ENCODE data around the gene MTR.

MTR gene

DNA sequence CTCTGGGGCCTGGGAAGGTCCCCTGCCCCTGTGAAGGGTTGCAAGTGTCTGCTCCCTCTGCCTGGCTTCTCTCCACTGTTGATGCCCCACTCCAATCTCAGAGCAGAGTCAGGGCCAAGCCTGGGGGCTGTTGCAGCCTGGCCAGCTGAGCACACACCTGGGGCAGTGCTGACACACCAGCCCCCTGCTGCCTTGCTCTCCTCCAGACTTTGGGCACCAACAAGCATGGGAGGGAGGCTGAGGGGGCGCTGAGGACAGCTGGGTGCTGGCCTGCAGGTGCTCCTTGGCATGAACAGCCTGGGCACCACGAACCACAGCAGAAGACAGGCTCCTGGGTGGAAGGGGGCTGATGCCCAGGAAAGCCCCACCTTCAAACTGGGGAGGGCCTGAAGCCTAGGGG is 9.6 kb upstream of the MTR start:
- no peak overlapping the region for H3K9ac ChIP-seq (ENCODE audit: low read length)
- no peak overlapping the region for H3K27ac ChIP-seq (ENCODE audit: low read length)
- no peaks in the 10 kb centered on the region for H3K36me3 ChIP-seq (ENCODE audit: control insufficient read depth, low read depth, low read length)
- no peak overlapping the region for H3K4me3 ChIP-seq (ENCODE audit: low read length)
- H3K4me1 ChIP-seq (ENCODE audit: control insufficient read depth, low read depth, low read length), result no peaks in the 10 kb centered on the region
- no peaks in the 10 kb centered on the region for H3K27me3 ChIP-seq (ENCODE audit: control insufficient read depth, insufficient read depth, low read length)
- H3K9me3 ChIP-seq (ENCODE audit: control insufficient read depth, low read depth, low read length), result no peaks in the 10 kb centered on the region

DNA sequence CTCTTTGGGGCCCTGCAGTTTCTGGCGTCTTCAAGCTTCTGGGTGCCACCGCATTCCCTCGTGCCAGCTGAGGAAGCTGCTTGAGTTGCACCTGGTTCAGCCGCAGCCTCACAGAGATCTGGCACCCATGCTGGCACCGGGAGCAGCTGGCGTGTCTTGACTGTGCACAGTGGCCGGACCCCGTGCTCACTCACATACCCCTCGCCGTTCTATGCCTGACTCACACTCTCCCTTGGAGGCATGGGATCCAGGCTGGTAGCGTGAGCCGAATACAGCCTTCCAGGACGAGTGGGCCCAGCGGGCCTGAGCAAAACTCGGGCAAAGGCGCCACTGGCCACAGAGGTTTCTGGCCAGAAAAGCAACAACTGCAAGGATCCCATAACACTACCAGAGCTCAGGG is 8.6 kb upstream of the MTR start:
- H3K36me3 ChIP-seq (ENCODE audit: control insufficient read depth, low read depth, low read length), result no peaks in the 10 kb centered on the region
- no peaks in the 10 kb centered on the region for H3K4me1 ChIP-seq (ENCODE audit: control insufficient read depth, low read depth, low read length)
- no peak overlapping the region for H3K27ac ChIP-seq (ENCODE audit: low read length)
- H3K4me3 ChIP-seq (ENCODE audit: low read length), result no peak overlapping the region
- H3K27me3 ChIP-seq (ENCODE audit: control insufficient read depth, insufficient read depth, low read length), result peaks cover 4% of the 10 kb centered on the region
- H3K9me3 ChIP-seq (ENCODE audit: control insufficient read depth, low read depth, low read length), result no peaks in the 10 kb centered on the region
- H3K9ac ChIP-seq (ENCODE audit: low read length), result no peak overlapping the region

DNA sequence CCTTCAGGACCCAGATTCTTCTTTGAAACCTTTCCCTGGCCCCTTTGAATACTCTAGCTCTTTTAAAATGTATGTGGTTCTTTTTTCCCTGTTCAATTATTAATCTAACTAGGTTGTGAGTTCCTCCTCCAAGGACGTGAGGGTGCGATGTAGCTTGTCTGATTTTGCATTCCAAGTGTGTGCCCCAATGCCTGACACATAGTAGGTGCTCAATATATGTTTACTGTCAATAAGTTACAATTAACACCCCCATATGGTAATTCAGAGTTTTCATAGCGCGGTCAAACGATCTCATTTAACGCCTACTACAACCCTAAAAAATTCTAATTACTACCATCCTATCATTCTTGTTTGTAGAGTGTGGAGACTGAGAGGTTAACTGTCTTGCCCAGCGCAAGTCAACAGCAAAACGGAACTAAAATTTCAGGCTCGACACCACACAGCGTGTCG is 482 bp upstream of the MTR start:
- H3K27ac ChIP-seq (ENCODE audit: low read length), result no peak overlapping the region

DNA sequence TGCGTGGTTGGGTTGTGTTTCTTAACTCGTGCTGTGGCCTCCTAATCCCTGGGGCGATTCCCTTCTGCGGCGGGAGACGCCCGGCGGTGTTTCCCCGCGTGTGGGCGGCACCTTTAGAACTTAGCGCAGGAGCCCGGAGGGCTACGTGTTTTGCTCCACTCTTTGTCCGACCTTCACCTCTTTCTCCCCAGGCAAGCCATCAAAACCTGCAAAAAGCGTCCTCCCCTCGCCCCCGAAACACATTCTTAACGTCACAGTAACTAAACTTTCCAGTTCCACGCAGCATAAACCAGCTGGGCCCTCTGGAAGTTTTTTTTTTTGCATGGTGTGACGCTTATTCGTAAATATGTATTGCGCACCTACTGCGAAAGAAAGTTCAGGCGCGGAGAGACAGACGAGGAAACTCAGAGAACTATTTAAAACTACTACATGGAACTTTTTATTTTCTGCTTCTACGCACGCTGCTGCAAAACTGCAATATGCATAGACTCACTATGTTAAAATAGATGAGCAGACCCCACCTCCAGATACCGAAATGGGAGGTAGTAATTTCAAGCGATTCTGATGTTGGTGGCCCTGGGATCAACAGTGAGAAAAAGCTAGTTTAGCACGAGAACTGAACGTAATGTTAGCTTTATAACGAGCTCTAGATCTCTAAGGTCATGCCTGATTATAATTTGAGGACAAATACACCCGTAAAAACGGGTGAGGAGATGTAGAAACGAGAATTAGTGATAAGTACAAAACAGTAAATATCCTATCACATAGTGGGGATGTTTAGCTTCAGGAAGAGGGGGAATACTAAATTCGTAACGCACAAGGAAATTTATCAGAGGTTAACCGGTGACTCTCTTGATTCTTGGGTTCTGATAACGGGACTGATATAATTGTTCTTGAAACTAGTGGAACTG is 920 bp downstream of the MTR start:
- H3K4me1 ChIP-seq (ENCODE audit: control insufficient read depth, low read depth, low read length), result peaks cover 8% of the 10 kb centered on the region
- H3K36me3 ChIP-seq (ENCODE audit: control insufficient read depth, low read depth, low read length), result no peaks in the 10 kb centered on the region
- peak overlapping the region; percentile 72 for H3K9ac ChIP-seq (ENCODE audit: low read length)
- peak overlapping the region; percentile 95 for H3K4me3 ChIP-seq (ENCODE audit: low read length)
- no peaks in the 10 kb centered on the region for H3K9me3 ChIP-seq (ENCODE audit: control insufficient read depth, low read depth, low read length)
- H3K27ac ChIP-seq (ENCODE audit: low read length), result no peak overlapping the region
- peaks cover 21% of the 10 kb centered on the region for H3K27me3 ChIP-seq (ENCODE audit: control insufficient read depth, insufficient read depth, low read length)

More for the DNA sequence above, 482 bp upstream of the MTR start:
- H3K4me3 ChIP-seq (ENCODE audit: low read length), result peak overlapping the region; percentile 95
- no peaks in the 10 kb centered on the region for H3K9me3 ChIP-seq (ENCODE audit: control insufficient read depth, low read depth, low read length)
- H3K4me1 ChIP-seq (ENCODE audit: control insufficient read depth, low read depth, low read length), result peaks cover 8% of the 10 kb centered on the region
- H3K9ac ChIP-seq (ENCODE audit: low read length), result peak overlapping the region; percentile 72
- H3K36me3 ChIP-seq (ENCODE audit: control insufficient read depth, low read depth, low read length), result no peaks in the 10 kb centered on the region
- peaks cover 21% of the 10 kb centered on the region for H3K27me3 ChIP-seq (ENCODE audit: control insufficient read depth, insufficient read depth, low read length)

DNA sequence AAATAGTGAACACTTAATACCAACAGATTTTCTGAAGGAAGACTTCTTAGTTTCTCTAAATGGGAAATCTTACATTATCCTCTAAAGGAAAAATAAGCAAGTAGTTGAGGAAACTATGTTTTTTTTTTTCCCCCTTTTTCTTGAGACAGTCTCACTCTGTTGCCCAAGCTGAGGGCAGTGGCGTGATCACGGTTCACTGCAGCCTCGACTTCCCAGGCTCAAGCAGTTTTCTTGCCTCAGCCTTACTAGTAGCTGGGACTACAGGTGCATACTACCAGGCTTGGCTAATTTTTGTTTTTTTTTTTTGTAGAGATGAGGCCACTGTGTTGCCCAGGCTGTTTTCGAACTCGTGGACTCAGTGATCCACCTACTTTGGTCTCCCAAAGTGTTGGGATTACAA is 3.9 kb downstream of the MTR start:
- Histone ChIP-seq H3K4me3 (ENCODE audit: low read length) (no peak overlapping the region), H3K9ac (ENCODE audit: low read length) (no peak overlapping the region), H3K27ac (ENCODE audit: low read length) (no peak overlapping the region), H3K36me3 (ENCODE audit: control insufficient read depth, low read depth, low read length) (peaks cover 6% of the 10 kb centered on the region), H3K4me1 (ENCODE audit: control insufficient read depth, low read depth, low read length) (peaks cover 8% of the 10 kb centered on the region), H3K9me3 (ENCODE audit: control insufficient read depth, low read depth, low read length) (no peaks in the 10 kb centered on the region), H3K27me3 (ENCODE audit: control insufficient read depth, insufficient read depth, low read length) (peaks cover 9% of the 10 kb centered on the region)

DNA sequence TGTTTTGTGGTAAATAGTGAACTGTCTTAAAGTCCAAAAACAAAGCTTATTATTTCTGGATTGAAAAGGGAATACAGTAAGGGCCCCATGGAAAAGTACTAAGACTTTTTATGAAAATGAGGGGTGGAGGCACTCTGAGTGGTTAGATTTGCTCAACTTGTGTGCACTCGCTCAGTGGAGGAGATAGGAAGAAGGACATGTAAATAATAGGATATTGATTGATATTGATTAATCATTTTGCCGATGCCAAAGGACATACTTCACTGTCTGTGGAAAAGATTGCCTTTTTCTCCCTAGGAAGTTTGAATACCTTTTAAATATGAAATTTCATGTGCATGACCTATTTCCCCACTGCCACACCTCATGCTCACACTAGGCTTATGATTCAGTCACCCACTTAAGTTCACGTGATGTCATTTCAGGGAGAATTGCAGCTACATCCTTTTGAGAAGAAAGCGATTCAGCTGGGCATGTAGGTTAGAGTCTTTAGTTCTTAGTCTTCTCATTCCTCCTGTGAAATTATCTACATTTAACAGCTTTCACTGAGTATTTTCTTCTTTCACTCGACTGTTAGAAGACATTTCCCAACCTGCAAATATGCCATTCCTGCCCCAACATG is 5.0 kb downstream of the MTR start:
- no peaks in the 10 kb centered on the region for H3K9me3 ChIP-seq (ENCODE audit: control insufficient read depth, low read depth, low read length)

DNA sequence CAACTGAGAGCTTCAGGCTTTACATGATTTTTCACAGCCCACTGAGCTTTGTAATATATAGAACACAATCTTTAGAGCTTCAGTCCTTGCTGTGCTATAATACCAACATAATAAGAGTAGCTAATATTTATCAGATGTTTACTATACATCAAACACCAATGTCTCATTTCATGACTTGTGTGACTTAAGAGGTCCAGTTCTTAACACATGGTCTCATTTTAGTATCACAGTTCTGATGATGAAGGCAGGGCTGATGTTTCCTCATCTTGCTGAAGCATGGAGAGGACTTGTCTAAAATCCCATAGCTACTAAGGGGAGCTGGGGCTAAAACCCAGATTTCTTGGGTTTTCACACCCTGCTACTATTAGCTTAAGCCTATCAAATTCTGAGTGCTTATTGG is 5.5 kb downstream of the MTR start:
- Histone ChIP-seq H3K27me3 (ENCODE audit: control insufficient read depth, insufficient read depth, low read length) (peaks cover 8% of the 10 kb centered on the region), H3K4me1 (ENCODE audit: control insufficient read depth, low read depth, low read length) (peaks cover 5% of the 10 kb centered on the region), H3K9me3 (ENCODE audit: control insufficient read depth, low read depth, low read length) (no peaks in the 10 kb centered on the region), H3K4me3 (ENCODE audit: low read length) (no peak overlapping the region), H3K9ac (ENCODE audit: low read length) (no peak overlapping the region), H3K27ac (ENCODE audit: low read length) (no peak overlapping the region), H3K36me3 (ENCODE audit: control insufficient read depth, low read depth, low read length) (peaks cover 6% of the 10 kb centered on the region)

More for the DNA sequence above, 5.0 kb downstream of the MTR start:
- no peak overlapping the region for H3K27ac ChIP-seq (ENCODE audit: low read length)
- H3K4me3 ChIP-seq (ENCODE audit: low read length), result no peak overlapping the region
- H3K27me3 ChIP-seq (ENCODE audit: control insufficient read depth, insufficient read depth, low read length), result peaks cover 9% of the 10 kb centered on the region
- peaks cover 5% of the 10 kb centered on the region for H3K4me1 ChIP-seq (ENCODE audit: control insufficient read depth, low read depth, low read length)
- peaks cover 6% of the 10 kb centered on the region for H3K36me3 ChIP-seq (ENCODE audit: control insufficient read depth, low read depth, low read length)
- H3K9ac ChIP-seq (ENCODE audit: low read length), result no peak overlapping the region

DNA sequence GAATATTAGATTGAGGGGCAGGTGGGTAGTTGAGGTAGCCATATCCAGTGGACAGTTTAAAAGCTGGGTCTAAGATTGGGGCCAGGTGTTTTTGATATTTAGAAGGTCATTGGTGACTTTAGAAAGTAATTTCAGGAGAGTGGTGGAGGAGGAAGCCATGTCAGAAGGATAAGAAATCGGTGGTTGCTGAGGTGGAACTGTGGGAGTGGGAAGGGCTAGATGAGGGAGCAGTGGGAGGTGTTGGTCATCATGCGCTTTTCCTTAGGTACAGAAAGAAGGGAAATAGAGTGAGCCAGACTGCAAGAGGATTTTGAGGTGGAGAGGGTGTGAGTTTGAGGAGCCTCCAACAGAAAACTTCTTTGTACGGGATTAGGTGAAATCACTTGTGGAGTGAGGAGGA is 7.2 kb downstream of the MTR start:
- H3K9me3 ChIP-seq (ENCODE audit: control insufficient read depth, low read depth, low read length), result no peaks in the 10 kb centered on the region
- H3K27me3 ChIP-seq (ENCODE audit: control insufficient read depth, insufficient read depth, low read length), result no peaks in the 10 kb centered on the region
- H3K4me1 ChIP-seq (ENCODE audit: control insufficient read depth, low read depth, low read length), result no peaks in the 10 kb centered on the region
- no peak overlapping the region for H3K9ac ChIP-seq (ENCODE audit: low read length)
- H3K27ac ChIP-seq (ENCODE audit: low read length), result no peak overlapping the region
- no peak overlapping the region for H3K4me3 ChIP-seq (ENCODE audit: low read length)
- peaks cover 6% of the 10 kb centered on the region for H3K36me3 ChIP-seq (ENCODE audit: control insufficient read depth, low read depth, low read length)

DNA sequence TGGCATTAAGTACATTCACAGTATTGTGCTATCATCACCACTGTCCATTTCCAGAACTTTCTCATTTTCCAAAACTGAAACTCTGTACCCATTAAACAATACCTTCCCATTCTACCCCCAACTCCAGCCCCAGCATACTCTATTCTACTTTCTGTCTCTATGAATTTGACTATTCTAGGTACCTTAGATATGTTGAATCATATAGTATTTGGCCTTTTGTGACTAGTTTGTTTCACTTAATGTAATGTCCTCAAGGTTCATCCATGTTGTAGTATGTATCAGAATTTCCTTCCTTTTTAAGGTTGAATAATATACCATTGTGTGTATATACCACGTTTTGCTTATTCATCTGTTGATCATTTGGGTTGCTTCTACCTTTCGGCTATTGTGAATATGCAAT is 11.5 kb downstream of the MTR start:
- no peaks in the 10 kb centered on the region for H3K27me3 ChIP-seq (ENCODE audit: control insufficient read depth, insufficient read depth, low read length)
- no peak overlapping the region for H3K4me3 ChIP-seq (ENCODE audit: low read length)
- no peaks in the 10 kb centered on the region for H3K4me1 ChIP-seq (ENCODE audit: control insufficient read depth, low read depth, low read length)
- no peak overlapping the region for H3K27ac ChIP-seq (ENCODE audit: low read length)
- peaks cover 6% of the 10 kb centered on the region for H3K36me3 ChIP-seq (ENCODE audit: control insufficient read depth, low read depth, low read length)
- H3K9me3 ChIP-seq (ENCODE audit: control insufficient read depth, low read depth, low read length), result no peaks in the 10 kb centered on the region
- H3K9ac ChIP-seq (ENCODE audit: low read length), result no peak overlapping the region

DNA sequence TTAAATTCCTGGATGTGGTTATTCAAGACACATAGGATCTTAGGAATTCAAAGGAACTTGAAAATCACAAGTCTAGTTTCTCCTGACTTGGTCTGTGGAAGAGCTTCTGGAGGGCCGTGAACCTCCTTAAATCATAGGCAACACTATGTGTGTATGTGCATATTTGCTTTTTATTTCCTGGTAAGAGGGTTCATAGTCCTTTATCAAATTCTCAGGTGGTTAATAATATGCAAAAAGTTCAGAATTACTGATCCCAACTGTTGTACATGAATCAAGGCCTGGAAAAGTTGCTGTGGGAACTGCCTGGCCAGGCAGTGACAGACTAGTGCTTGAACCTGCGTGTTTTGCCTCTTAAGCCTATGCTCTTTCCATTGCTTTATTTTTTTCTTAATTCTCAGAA is 12.9 kb downstream of the MTR start:
- H3K36me3 ChIP-seq (ENCODE audit: control insufficient read depth, low read depth, low read length), result peaks cover 6% of the 10 kb centered on the region
- no peak overlapping the region for H3K9ac ChIP-seq (ENCODE audit: low read length)
- H3K27me3 ChIP-seq (ENCODE audit: control insufficient read depth, insufficient read depth, low read length), result no peaks in the 10 kb centered on the region
- H3K9me3 ChIP-seq (ENCODE audit: control insufficient read depth, low read depth, low read length), result no peaks in the 10 kb centered on the region
- no peak overlapping the region for H3K4me3 ChIP-seq (ENCODE audit: low read length)
- H3K27ac ChIP-seq (ENCODE audit: low read length), result no peak overlapping the region
- H3K4me1 ChIP-seq (ENCODE audit: control insufficient read depth, low read depth, low read length), result no peaks in the 10 kb centered on the region

DNA sequence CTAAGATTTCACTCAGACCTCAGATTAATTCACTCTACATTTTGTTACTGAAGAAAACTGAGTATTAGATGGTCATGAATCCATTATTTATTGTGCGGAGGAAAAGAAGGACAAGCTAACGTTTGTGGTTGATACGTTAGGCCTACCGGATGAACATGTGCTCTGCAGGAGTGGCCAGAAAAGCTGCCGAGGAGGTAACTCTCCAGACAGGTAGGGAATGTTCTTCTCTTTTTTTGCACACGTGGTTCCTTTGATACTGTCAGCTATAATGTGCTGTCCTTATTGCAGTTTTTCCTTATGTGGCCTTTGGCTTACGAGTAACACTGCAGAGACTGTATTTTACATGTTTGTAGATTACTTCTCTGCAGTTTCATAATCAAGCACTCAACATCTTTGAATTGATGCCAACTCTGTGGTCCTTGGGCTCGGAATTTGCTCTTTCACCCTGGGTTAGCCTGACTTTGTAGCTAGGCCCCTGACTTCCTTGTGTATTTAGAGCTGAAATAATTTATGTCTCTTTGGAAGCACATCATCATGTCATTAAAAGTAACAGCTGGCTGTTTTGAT is 13.6 kb downstream of the MTR start:
- no peaks in the 10 kb centered on the region for H3K27me3 ChIP-seq (ENCODE audit: control insufficient read depth, insufficient read depth, low read length)
- H3K27ac ChIP-seq (ENCODE audit: low read length), result no peak overlapping the region
- H3K9ac ChIP-seq (ENCODE audit: low read length), result no peak overlapping the region
- H3K4me1 ChIP-seq (ENCODE audit: control insufficient read depth, low read depth, low read length), result no peaks in the 10 kb centered on the region
- peaks cover 3% of the 10 kb centered on the region for H3K36me3 ChIP-seq (ENCODE audit: control insufficient read depth, low read depth, low read length)
- H3K9me3 ChIP-seq (ENCODE audit: control insufficient read depth, low read depth, low read length), result no peaks in the 10 kb centered on the region
- H3K4me3 ChIP-seq (ENCODE audit: low read length), result no peak overlapping the region
